ENCODE data around the gene LRRC74A.

DNA sequence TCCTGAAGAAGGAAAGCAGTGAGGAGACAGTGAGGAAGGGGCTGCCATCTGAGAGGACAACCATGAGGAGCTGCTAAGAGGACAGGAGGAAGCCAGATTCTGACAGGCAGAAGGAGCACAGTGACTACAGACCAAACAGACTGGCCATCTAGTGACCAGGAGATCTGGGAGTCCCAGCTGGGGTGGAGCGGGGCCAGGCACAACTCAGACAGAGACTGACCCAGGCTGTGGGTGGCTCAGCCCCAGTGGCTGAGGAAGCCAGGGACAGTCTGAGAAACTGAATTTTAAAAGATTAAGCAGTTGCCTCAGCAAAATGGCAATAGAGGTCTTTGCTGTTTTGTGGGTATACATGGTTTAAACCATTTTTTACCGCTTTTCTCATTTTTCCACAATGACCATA is 28.9 kb downstream of the LRRC74A start:
- TF ChIP-seq CTCF (conservative IDR thresholded peaks at IDR 0.05; ENCODE audit: low read length): no peak
- TF ChIP-seq EZH2phosphoT487 (IDR thresholded peaks at IDR 0.05; ENCODE audit: borderline replicate concordance): no peak

Data from Loucy (cell line).